ENCODE data around the gene UNK.

GRCh38 chr17:75765981-75766380 is 18.6 kb upstream of the UNK start:
- no peak for TF ChIP-seq CTCF (IDR thresholded peaks at IDR 0.05; ENCODE audit: low read depth, low read length)
- no peak for TF ChIP-seq EZH2phosphoT487 (IDR thresholded peaks at IDR 0.05; ENCODE audit: low read depth)

All from OCI-LY3 (cell line).